Caco-2 (cell line): ENCODE data around the gene C1S. TPM values are rescaled to one million over a fixed set of nuclear protein-coding genes. Genes with fewer than 3 reads are reported as not detected.

ENCODE experiments used
- BruUV-seq: library from RNA; stranded (reverse); fragments of 400-500 nt; replicated peaks from 2 replicates; lab custom pipeline; 2021; lab: Mats Ljungman, UMichigan
- CTCF ChIA-PET: fragments of 300-600 bp; sonication (Branson Sonifier 250); formaldehyde crosslinking; loops from one replicate; lab custom pipeline; 2022; ENCODE audit warnings: antibody characterized with exemption; lab: Charles Lee
- POLR2A ChIA-PET: fragments of 300-600 bp; sonication (Branson Sonifier 250); formaldehyde crosslinking; loops from one replicate; lab custom pipeline; 2022; ENCODE audit warnings: antibody characterized with exemption; lab: Charles Lee
- DNase-seq, 2 experiments: peaks; one replicate each; pipeline versions ENCODE4 v3.0.0 to v3.0.0-alpha.2; 2020 to 2022
- H3K27me3 ChIP-seq: replicated peaks from 2 replicates; pipeline ENCODE4 v1.6.0; 2011; ENCODE audit warnings: low read length; ENCODE audit not compliant: control insufficient read depth, insufficient read depth
- H3K36me3 ChIP-seq: 2 replicates; pipeline ENCODE4 v1.5.1; 2011; ENCODE audit warnings: low read length; ENCODE audit not compliant: control insufficient read depth, insufficient read depth
- H3K4me1 ChIP-seq: fragments of 250-450 bp; sonication (Bioruptor Pico); 2 replicates; pipeline ENCODE4 v1.5.1; 2020; ENCODE audit warnings: mild to moderate bottlenecking
- H3K4me3 ChIP-seq: 2 replicates; pipeline ENCODE4 v1.5.1; 2011; ENCODE audit warnings: low read depth, mild to moderate bottlenecking, control low read depth, low read length
- H3K9me3 ChIP-seq: fragments of 250-450 bp; sonication (Bioruptor Pico); 2 replicates; pipeline ENCODE4 v1.5.1; 2020; ENCODE audit warnings: mild to moderate bottlenecking, moderate library complexity
- H3K27ac Mint-ChIP-seq: one replicate; pipeline ENCODE4 v1.8.0; 2022; ENCODE audit warnings: mixed read lengths; ENCODE audit not compliant: unreplicated experiment
- H3K27me3 Mint-ChIP-seq: one replicate; pipeline ENCODE4 v1.8.0; 2022; ENCODE audit warnings: mixed read lengths; ENCODE audit not compliant: insufficient read depth, unreplicated experiment
- H3K36me3 Mint-ChIP-seq: one replicate; pipeline ENCODE4 v1.8.0; 2022; ENCODE audit warnings: mild to moderate bottlenecking, mixed read lengths; ENCODE audit not compliant: insufficient read depth, unreplicated experiment
- H3K4me1 Mint-ChIP-seq: one replicate; pipeline ENCODE4 v1.8.0; 2022; ENCODE audit warnings: low read depth, mixed read lengths; ENCODE audit not compliant: unreplicated experiment
- H3K4me3 Mint-ChIP-seq: one replicate; pipeline ENCODE4 v1.8.0; 2022; ENCODE audit warnings: mild to moderate bottlenecking, moderate library complexity, mixed read lengths; ENCODE audit not compliant: unreplicated experiment
- H3K9me3 Mint-ChIP-seq: one replicate; pipeline ENCODE4 v1.8.0; 2022; ENCODE audit warnings: mixed read lengths; ENCODE audit not compliant: unreplicated experiment
- CTCF ChIP-seq, 2 experiments: fragments of 200-600 bp in 1 of 2; IDR thresholded peaks; 1 replicate in 1 of 2; 2 replicates in 1 of 2; pipeline versions ENCODE4 v1.5.1 to v1.8.0; 2011 to 2022; ENCODE audit warnings: antibody characterized with exemption in 1 of 2, control low read depth in 1 of 2, inconsistent platforms in 1 of 2, low read depth in 1 of 2, low read length in 1 of 2, mild to moderate bottlenecking in 1 of 2, moderate library complexity in 1 of 2; ENCODE audit not compliant: insufficient read depth in 1 of 2, severe bottlenecking in 1 of 2, unreplicated experiment in 1 of 2
- intact Hi-C: fragments of 100-400 bp; cut with micrococcal nuclease; formaldehyde crosslinking; loops from one replicate; pipeline ENCODE4 v1.10.0; 2022; ENCODE audit not compliant: unreplicated experiment
- total RNA-seq: library from RNA; stranded (reverse); gene quantifications from 2 replicates; pipeline ENCODE4 v1.2.3, GENCODE V29; 2022

C1S gene
- total RNA-seq, 1 experiment from 2014 or later = 6.1 TPM

GRCh38 chr12:7092986-7093460 is 32.5 kb downstream of the C1S start:
- BruUV-seq = no TSS peak

GRCh38 chr12:7093486-7093885 is 33.0 kb downstream of the C1S start:
- Histone ChIP-seq H3K9me3 (no peaks in the 10 kb centered on the region), H3K4me1 (peaks cover 5% of the 10 kb centered on the region; the same call in 1 of the 2 replicates), H3K4me3 (no peak overlapping the region), H3K36me3 (peaks cover 1% of the 10 kb centered on the region; the same call in 1 of the 2 replicates), H3K27me3 (no peaks in the 10 kb centered on the region)
- H3K4me1 Mint-ChIP-seq = no peaks in the 10 kb centered on the region
- H3K27me3 Mint-ChIP-seq = no peaks in the 10 kb centered on the region
- no peak overlapping the region for H3K27ac Mint-ChIP-seq
- no peak for DNase-seq
- ChIA-PET POLR2A (interaction anchor here (0.9 to 1.0 kb wide), 2 partner anchors 14 to 147 kb away, joined by 3 to 4 read pairs; no protein-coding TSS in a partner anchor), CTCF (interaction anchor here (0.6 to 1.4 kb wide), 6 partner anchors 8 to 351 kb away, joined by 3 to 18 read pairs (median 4); partner anchors contain the start of gene C1RL)
- no TSS peak for BruUV-seq
- intact Hi-C loops = loop anchor here (5.0 kb wide), 2 partner anchors 76 to 131 kb away; partner anchors contain the start of gene LPCAT3
- no peaks in the 10 kb centered on the region for H3K9me3 Mint-ChIP-seq
- H3K36me3 Mint-ChIP-seq = peaks cover 23% of the 10 kb centered on the region
- no peak for TF ChIP-seq CTCF (IDR thresholded peaks at IDR 0.05; ENCODE audit: insufficient read depth in 1 of 2, low read depth in 1 of 2, low read length in 1 of 2, severe bottlenecking in 1 of 2, unreplicated experiment in 1 of 2)
- H3K4me3 Mint-ChIP-seq = no peak overlapping the region

More at GRCh38 chr12:7092986-7093460, 32.5 kb downstream of the C1S start:
- intact Hi-C loops = loop anchor here (1.0 to 5.0 kb wide), 6 partner anchors 15 to 149 kb away; partner anchors contain the start of genes C12orf57, C1S and LPCAT3
- peaks cover 5% of the 10 kb centered on the region; the same call in 1 of the 2 replicates for H3K4me1 ChIP-seq
- Mint-ChIP-seq H3K27me3 (no peaks in the 10 kb centered on the region), H3K27ac (no peak overlapping the region), H3K36me3 (peaks cover 23% of the 10 kb centered on the region), H3K9me3 (no peaks in the 10 kb centered on the region), H3K4me1 (no peaks in the 10 kb centered on the region), H3K4me3 (no peak overlapping the region)
- H3K4me3 ChIP-seq = no peak overlapping the region
- peaks cover 1% of the 10 kb centered on the region; the same call in 1 of the 2 replicates for H3K36me3 ChIP-seq
- POLR2A ChIA-PET = interaction anchor here (1.0 kb wide), 1 partner anchor 149 kb away, joined by 3 read pairs; the partner anchor contains the start of genes C12orf57 and RNU7-1
- CTCF ChIA-PET = interaction anchor here (0.6 to 1.1 kb wide), 4 partner anchors 9 to 149 kb away, joined by 3 to 4 read pairs (median 3); partner anchors contain the start of genes C12orf57 and RNU7-1
- DNase-seq = no peak
- no peak for TF ChIP-seq CTCF (IDR thresholded peaks at IDR 0.05; ENCODE audit: insufficient read depth in 1 of 2, low read depth in 1 of 2, low read length in 1 of 2, severe bottlenecking in 1 of 2, unreplicated experiment in 1 of 2)
- H3K27me3 ChIP-seq = no peaks in the 10 kb centered on the region
- H3K9me3 ChIP-seq = no peaks in the 10 kb centered on the region

GRCh38 chr12:7093892-7094291 is 33.4 kb downstream of the C1S start:
- Mint-ChIP-seq H3K4me1 (no peaks in the 10 kb centered on the region), H3K27me3 (no peaks in the 10 kb centered on the region), H3K27ac (no peak overlapping the region), H3K36me3 (peaks cover 23% of the 10 kb centered on the region), H3K9me3 (no peaks in the 10 kb centered on the region), H3K4me3 (no peak overlapping the region)
- no TSS peak for BruUV-seq
- ChIA-PET POLR2A (interaction anchor here (0.9 to 1.0 kb wide), 2 partner anchors 14 to 148 kb away, joined by 3 to 4 read pairs; no protein-coding TSS in a partner anchor), CTCF (interaction anchor here (0.6 to 1.4 kb wide), 7 partner anchors 8 to 351 kb away, joined by 3 to 18 read pairs (median 4); partner anchors contain the start of gene C1RL)
- no peak for DNase-seq
- peaks cover 5% of the 10 kb centered on the region; the same call in 1 of the 2 replicates for H3K4me1 ChIP-seq
- no peak overlapping the region for H3K4me3 ChIP-seq
- intact Hi-C loops = loop anchor here (5.0 kb wide), 2 partner anchors 77 to 132 kb away; partner anchors contain the start of gene LPCAT3
- H3K27me3 ChIP-seq = no peaks in the 10 kb centered on the region
- H3K36me3 ChIP-seq = peaks cover 1% of the 10 kb centered on the region; the same call in 1 of the 2 replicates
- no peak for TF ChIP-seq CTCF (IDR thresholded peaks at IDR 0.05; ENCODE audit: insufficient read depth in 1 of 2, low read depth in 1 of 2, low read length in 1 of 2, severe bottlenecking in 1 of 2, unreplicated experiment in 1 of 2)
- no peaks in the 10 kb centered on the region for H3K9me3 ChIP-seq
